ENCODE measurements around the gene PTPN3. TPM values are rescaled to one million over a fixed set of nuclear protein-coding genes. Genes with fewer than 3 reads are reported as not detected.

The PTPN3 gene
- total RNA-seq, 1 experiment from 2014 or later: 20.8 TPM

DNA sequence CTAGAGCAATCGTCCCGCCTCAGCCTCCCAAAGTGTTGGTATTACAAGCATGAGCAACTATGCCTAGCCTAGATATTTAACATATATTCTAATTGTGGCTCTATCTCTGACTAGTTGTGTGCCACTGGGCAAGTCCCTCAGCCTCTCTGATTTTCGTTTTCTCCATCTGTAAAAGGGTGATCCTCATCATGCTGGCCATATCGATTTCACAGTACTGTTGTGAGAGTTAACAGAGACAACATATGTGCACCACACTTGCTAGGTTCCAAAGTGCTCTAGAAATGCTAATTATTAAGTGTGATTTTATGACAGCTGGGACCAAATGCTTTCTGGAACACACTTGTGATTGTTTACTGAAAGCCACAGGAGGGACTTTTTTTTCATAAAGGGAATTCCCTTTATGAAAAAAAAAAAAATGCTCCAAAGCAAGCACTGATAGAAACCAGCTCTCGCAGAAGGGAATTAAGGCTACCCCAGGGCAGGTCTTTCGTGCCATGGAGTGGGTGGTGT lies 98.8 kb downstream of the PTPN3 start:
- H3K27me3 ChIP-seq (ENCODE audit: insufficient read depth, low read length): no peaks in the 10 kb centered on the region
- no peaks in the 10 kb centered on the region for H3K4me1 ChIP-seq (ENCODE audit: control insufficient read depth in 1 of 2, insufficient read depth in 2 of 2, low read length in 2 of 2)
- DNase-seq (ENCODE audit: low read depth, low spot score) (no peak), ATAC-seq (no peak)
- H3K9me2 ChIP-seq (ENCODE audit: insufficient read depth): no peaks in the 10 kb centered on the region
- ChIA-PET POLR2A (no interaction called here), RAD21 (ENCODE audit: low non-redundant PET in 1 of 2, low total read pairs in 2 of 2, uncharacterized antibody in 2 of 2, unreplicated experiment in 2 of 2) (no interaction called here), CTCF (interaction anchor here (1.4 kb wide), 1 partner anchor 216 kb away, joined by 3 read pairs; no protein-coding TSS in a partner anchor)
- H3K4me3 ChIP-seq (replicated peaks in 1 of 2; ENCODE audit: low read depth in 1 of 2, low read length in 2 of 2): no peak overlapping the region
- H3K79me2 ChIP-seq (ENCODE audit: insufficient read depth, low read length): no peaks in the 10 kb centered on the region
- no TSS peak for BruUV-seq (replicated peaks)
- intact Hi-C loops (cut with micrococcal nuclease): no loop called here
- H2AFZ ChIP-seq (ENCODE audit: low read depth, low read length, poor library complexity, severe bottlenecking): no peak overlapping the region
- no peaks in the 10 kb centered on the region for H4K20me1 ChIP-seq (ENCODE audit: insufficient read depth)
- TF ChIP-seq SP1 (IDR thresholded peaks at IDR 0.05; ENCODE audit: low read depth): no peak
- TF ChIP-seq CTCF (IDR thresholded peaks at IDR 0.05 in 2 of 3, conservative IDR thresholded peaks at IDR 0.05 in 1 of 3; ENCODE audit: borderline replicate concordance in 1 of 3, insufficient read depth in 1 of 3, low read depth in 2 of 3, low read length in 2 of 3): no peak
- TF ChIP-seq CEBPB (IDR thresholded peaks at IDR 0.05; ENCODE audit: low read depth): no peak
- TF ChIP-seq ZNF274 (IDR thresholded peaks at IDR 0.05; ENCODE audit: low read depth, low read length): no peak
- no peak overlapping the region for H3K9ac ChIP-seq (ENCODE audit: low read length)
- no peak overlapping the region for H3K4me2 ChIP-seq (ENCODE audit: low read length)
- H3K36me3 ChIP-seq (ENCODE audit: control insufficient read depth in 1 of 2, insufficient read depth in 2 of 2, low read length in 2 of 2): peaks cover 10 to 12% of the 10 kb centered on the region in 2 experiments; a peak in 2 of 4 replicates
- no peaks in the 10 kb centered on the region for H3K9me3 ChIP-seq (ENCODE audit: control insufficient read depth in 1 of 2, insufficient read depth in 1 of 2, low read depth in 1 of 2, low read length in 2 of 2)
- no peak overlapping the region for H3K27ac ChIP-seq (ENCODE audit: low read depth, low read length)

GRCh38 chr9:109391176-109391575 lies 106.9 kb downstream of the PTPN3 start:
- RAD21 ChIA-PET (ENCODE audit: low non-redundant PET in 1 of 2, low total read pairs in 2 of 2, uncharacterized antibody in 2 of 2, unreplicated experiment in 2 of 2): no interaction called here
- Histone ChIP-seq H3K36me3 (ENCODE audit: control insufficient read depth in 1 of 2, insufficient read depth in 2 of 2, low read length in 2 of 2) (peaks cover 16 to 30% of the 10 kb centered on the region in 2 experiments), H4K20me1 (ENCODE audit: insufficient read depth) (no peaks in the 10 kb centered on the region), H3K9me2 (ENCODE audit: insufficient read depth) (no peaks in the 10 kb centered on the region), H3K9ac (ENCODE audit: low read length) (no peak overlapping the region), H2AFZ (ENCODE audit: low read depth, low read length, poor library complexity, severe bottlenecking) (no peak overlapping the region), H3K79me2 (ENCODE audit: insufficient read depth, low read length) (no peaks in the 10 kb centered on the region), H3K4me2 (ENCODE audit: low read length) (no peak overlapping the region), H3K27ac (ENCODE audit: low read depth, low read length) (no peak overlapping the region), H3K4me1 (ENCODE audit: control insufficient read depth in 1 of 2, insufficient read depth in 2 of 2, low read length in 2 of 2) (no peaks in the 10 kb centered on the region), H3K27me3 (ENCODE audit: insufficient read depth, low read length) (no peaks in the 10 kb centered on the region), H3K4me3 (replicated peaks in 1 of 2; ENCODE audit: low read depth in 1 of 2, low read length in 2 of 2) (no peak overlapping the region), H3K9me3 (ENCODE audit: control insufficient read depth in 1 of 2, insufficient read depth in 1 of 2, low read depth in 1 of 2, low read length in 2 of 2) (no peaks in the 10 kb centered on the region)
- ATAC-seq: no peak
- no TSS peak for BruUV-seq (replicated peaks)
- intact Hi-C loops (cut with micrococcal nuclease): no loop called here
- CTCF ChIA-PET: no interaction called here
- POLR2A ChIA-PET: no interaction called here
- no peak for DNase-seq (ENCODE audit: low read depth, low spot score)
- no peak for TF ChIP-seq POLR2AphosphoS5 (IDR thresholded peaks at IDR 0.05; ENCODE audit: low read depth, low read length)
- no peak for TF ChIP-seq EZH2 (IDR thresholded peaks at IDR 0.05)
- no peak for TF ChIP-seq EGR1 (IDR thresholded peaks at IDR 0.05; ENCODE audit: low read depth)
- no peak for TF ChIP-seq YY1 (IDR thresholded peaks at IDR 0.05; ENCODE audit: extremely low read depth, insufficient replicate concordance, low read depth, low read length)
- TF ChIP-seq, protein P1, sequence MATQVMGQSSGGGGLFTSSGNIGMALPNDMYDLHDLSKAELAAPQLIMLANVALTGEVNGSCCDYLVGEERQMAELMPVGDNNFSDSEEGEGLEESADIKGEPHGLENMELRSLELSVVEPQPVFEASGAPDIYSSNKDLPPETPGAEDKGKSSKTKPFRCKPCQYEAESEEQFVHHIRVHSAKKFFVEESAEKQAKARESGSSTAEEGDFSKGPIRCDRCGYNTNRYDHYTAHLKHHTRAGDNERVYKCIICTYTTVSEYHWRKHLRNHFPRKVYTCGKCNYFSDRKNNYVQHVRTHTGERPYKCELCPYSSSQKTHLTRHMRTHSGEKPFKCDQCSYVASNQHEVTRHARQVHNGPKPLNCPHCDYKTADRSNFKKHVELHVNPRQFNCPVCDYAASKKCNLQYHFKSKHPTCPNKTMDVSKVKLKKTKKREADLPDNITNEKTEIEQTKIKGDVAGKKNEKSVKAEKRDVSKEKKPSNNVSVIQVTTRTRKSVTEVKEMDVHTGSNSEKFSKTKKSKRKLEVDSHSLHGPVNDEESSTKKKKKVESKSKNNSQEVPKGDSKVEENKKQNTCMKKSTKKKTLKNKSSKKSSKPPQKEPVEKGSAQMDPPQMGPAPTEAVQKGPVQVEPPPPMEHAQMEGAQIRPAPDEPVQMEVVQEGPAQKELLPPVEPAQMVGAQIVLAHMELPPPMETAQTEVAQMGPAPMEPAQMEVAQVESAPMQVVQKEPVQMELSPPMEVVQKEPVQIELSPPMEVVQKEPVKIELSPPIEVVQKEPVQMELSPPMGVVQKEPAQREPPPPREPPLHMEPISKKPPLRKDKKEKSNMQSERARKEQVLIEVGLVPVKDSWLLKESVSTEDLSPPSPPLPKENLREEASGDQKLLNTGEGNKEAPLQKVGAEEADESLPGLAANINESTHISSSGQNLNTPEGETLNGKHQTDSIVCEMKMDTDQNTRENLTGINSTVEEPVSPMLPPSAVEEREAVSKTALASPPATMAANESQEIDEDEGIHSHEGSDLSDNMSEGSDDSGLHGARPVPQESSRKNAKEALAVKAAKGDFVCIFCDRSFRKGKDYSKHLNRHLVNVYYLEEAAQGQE (IDR thresholded peaks at IDR 0.05; ENCODE audit: low read depth): no peak
- no peak for TF ChIP-seq SRF (IDR thresholded peaks at IDR 0.05; ENCODE audit: low read depth)
- no peak for TF ChIP-seq CTCF (IDR thresholded peaks at IDR 0.05 in 2 of 3, conservative IDR thresholded peaks at IDR 0.05 in 1 of 3; ENCODE audit: borderline replicate concordance in 1 of 3, insufficient read depth in 1 of 3, low read depth in 2 of 3, low read length in 2 of 3)

Measured in HCT116 (cell line).